HG02852 (cell line): ENCODE data around the gene QTRT2.

ENCODE experiments used
- ATAC-seq: cut with Tn5 transposase; IDR thresholded peaks from one replicate; pipeline ENCODE4 v1.9.1; 2021; ENCODE audit warnings: mild to moderate bottlenecking, moderate library complexity; ENCODE audit not compliant: unreplicated experiment

QTRT2 gene

DNA sequence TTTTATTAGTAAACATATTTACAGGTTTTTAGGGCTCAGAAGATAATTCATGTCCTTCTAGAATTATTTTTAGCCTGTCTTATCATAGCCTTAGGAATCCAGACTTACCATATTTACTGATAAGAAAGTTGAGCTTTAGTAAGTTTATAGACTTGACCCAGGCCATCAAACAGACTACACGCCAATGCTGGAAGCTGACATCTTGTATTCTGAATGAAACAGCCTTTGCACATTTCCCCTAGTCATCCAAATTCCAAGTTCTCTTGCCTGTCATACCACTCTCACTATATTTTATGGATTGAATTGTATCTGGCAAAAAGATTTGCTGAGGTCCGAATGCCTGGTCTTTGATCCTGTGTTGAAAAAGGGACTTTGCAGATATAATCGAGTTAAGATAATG, 63.7 kb downstream of the QTRT2 start:
- no peak for ATAC-seq

DNA sequence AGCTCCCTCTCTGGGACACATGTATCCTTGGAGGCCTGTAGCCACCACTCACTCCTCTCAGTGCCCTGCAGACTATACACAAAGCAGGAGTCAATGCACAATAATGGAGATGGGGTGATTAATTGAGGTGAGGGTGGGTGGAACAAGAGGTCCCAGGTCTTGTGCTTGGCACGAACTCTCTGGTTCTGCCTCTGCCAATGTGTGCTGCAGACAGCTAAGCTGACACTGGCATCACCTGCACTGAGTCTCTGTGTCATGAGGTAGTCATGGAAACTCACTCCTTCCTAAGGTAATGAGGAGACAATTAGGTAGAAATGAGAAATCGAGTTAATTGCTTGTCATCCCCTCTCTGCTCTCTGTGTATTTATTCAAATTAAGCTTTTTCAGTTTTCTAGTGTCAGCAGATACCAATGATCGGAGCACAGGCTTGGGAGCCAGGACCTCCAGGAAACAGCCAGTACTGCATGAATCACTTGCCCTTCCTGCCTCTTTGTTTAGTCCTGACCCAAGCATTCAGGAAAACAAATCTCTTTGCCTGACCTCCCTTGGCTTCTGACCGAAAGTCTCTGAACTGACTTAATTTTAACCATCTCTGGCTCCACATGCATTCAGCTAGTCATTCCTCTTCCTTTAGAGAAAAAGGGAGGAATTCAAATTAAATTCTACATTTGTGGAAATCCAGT, 65.6 kb downstream of the QTRT2 start:
- ATAC-seq, result no peak

DNA sequence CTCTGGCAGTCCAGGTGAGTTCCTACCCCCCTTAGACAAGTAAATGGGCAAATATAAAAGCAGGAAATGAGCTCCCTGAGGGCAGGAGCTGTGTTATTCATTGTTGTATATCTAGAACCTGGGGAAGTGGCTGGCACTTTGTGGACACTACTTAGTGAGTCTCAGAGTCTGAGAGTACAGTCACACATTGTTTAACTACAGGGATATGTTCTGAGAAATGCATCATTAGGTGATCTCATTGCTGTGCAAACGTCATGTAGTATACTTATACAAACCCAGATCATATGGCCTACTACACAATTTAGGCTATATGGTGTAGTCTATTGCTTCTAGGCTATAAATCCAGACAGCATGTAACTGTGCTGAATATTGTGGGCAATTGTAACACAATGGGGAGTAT, 69.9 kb downstream of the QTRT2 start:
- no peak for ATAC-seq

DNA sequence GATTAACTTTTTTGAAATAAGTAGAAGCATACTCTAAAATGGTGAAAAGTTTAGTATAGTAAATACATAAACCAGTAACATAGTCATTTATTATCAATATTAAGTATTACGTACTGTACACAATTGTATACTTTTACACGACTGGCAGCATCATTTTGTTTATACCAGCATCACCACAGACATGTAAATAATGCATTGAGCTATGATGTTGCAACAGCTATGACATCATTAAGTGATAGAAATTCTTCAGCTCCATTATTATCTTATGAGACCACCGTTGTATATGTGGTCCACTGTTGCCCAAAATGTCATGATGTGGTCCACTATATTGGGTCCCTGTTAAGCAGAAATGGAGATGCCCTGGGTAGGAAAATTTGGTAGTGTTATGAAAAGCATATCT, 71.0 kb downstream of the QTRT2 start:
- ATAC-seq, result no peak

DNA sequence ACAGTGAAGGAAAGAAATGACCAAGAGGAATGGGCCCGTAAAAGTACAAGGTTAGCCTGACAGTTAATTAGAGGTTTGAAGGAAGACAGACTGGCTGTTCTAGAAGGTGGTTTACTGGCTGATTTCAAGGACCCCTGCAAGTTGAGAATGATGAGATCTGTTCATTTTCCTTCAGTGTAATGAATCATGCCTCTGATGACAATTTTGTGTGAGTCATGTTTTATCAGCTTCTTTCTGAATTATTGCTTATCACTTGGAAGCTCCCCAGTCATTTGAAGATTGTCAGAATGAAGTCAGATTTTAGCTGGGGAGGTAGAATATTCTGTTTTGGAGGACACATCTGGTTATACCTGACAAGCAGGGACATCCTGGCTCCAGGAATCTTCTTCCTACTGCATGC, 71.7 kb downstream of the QTRT2 start:
- no peak for ATAC-seq

DNA sequence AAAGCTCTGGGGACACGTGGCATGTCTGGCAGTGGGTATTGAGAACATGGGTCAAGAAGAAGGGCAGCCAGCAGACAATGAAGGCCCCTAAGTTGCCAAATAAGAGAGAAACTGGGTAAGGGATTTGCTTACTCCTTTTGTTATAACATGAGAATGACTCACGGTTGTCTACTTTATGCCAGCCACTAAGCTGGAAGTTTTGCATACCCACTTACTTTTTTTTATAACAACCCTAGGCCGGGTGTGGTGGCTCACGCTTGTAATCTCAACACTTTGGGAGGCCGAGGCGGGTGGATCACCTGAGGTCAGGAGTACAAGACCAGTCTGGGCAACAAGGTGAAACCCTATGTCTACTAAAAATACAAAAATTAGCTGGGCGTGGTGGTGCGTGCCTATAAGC, 72.3 kb downstream of the QTRT2 start:
- no peak for ATAC-seq

DNA sequence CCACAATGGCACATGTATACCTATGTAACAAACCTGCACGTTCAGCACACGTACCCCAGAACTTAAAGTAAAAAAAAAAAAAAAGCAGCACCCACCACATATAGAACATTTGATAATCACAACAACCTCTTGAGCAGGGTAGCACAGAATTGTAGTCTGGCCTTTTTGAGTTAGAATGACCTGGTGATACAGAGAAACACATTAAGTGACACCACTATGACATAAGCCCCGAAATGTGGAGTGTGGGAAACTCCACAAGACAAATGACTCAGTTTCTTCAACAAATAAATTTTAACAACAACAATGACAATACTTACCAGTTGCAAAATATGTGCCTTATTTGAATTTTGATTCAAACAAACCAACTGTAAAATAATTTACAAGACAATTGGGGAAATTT, 76.0 kb downstream of the QTRT2 start:
- no peak for ATAC-seq

DNA sequence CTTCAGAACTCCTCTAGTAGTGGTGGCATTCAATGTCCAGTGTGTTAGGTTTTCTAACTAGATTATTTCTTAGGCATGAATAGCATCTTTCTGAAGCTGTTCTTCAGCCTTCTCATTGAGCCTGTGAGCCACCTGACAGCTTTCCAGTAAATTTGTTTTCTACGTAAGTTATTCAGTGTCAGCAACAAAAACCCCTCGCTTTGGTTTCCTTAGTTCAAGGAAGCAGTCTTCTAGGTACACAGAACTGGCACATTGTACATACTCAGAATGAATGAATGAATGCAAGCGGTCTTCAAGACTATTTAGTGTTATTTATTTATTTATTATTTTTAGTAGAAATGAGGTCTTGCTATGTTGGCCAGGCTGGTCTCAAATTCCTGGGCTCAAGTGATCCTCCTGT, 77.4 kb downstream of the QTRT2 start:
- ATAC-seq, result no peak
